Measurements from ENCODE around the gene JOSD1.

The JOSD1 gene

GRCh38 chr22:38696606-38697424 is 3.9 kb downstream of the JOSD1 start:
- Mint-ChIP-seq H3K4me1 (ENCODE audit: low read depth) (peaks cover 68% of the 10 kb centered on the region), H3K4me3 (peak overlapping the region; percentile 86), H3K27ac (peak overlapping the region; percentile 86), H3K36me3 (ENCODE audit: low read depth) (peaks cover 68% of the 10 kb centered on the region), H3K27me3 (no peaks in the 10 kb centered on the region), H3K9me3 (no peaks in the 10 kb centered on the region)

- Mint-ChIP-seq H3K4me1 (ENCODE audit: low read depth) (peaks cover 61% of the 10 kb centered on the region), H3K27me3 (no peaks in the 10 kb centered on the region), H3K27ac (peak overlapping the region; percentile 10), H3K36me3 (ENCODE audit: low read depth) (peaks cover 76% of the 10 kb centered on the region), H3K4me3 (peak overlapping the region; percentile 1), H3K9me3 (no peaks in the 10 kb centered on the region)
Observed at GRCh38 chr22:38694940-38695339, 5.8 kb downstream of the JOSD1 start.

GRCh38 chr22:38694049-38694448 is 6.7 kb downstream of the JOSD1 start:
- H3K4me3 Mint-ChIP-seq, result no peak overlapping the region
- peaks cover 52% of the 10 kb centered on the region for H3K4me1 Mint-ChIP-seq (ENCODE audit: low read depth)
- H3K9me3 Mint-ChIP-seq, result no peaks in the 10 kb centered on the region
- H3K36me3 Mint-ChIP-seq (ENCODE audit: low read depth), result peaks cover 76% of the 10 kb centered on the region
- H3K27me3 Mint-ChIP-seq, result no peaks in the 10 kb centered on the region
- H3K27ac Mint-ChIP-seq, result no peak overlapping the region

- Mint-ChIP-seq H3K9me3 (no peaks in the 10 kb centered on the region), H3K36me3 (ENCODE audit: low read depth) (peaks cover 75% of the 10 kb centered on the region), H3K27ac (no peak overlapping the region)
Observed at GRCh38 chr22:38689651-38690050, 11.1 kb downstream of the JOSD1 start.

GRCh38 chr22:38685761-38686160 is 15.0 kb downstream of the JOSD1 start:
- Mint-ChIP-seq H3K27me3 (no peaks in the 10 kb centered on the region), H3K27ac (no peak overlapping the region), H3K4me3 (no peak overlapping the region), H3K9me3 (no peaks in the 10 kb centered on the region), H3K4me1 (ENCODE audit: low read depth) (peaks cover 28% of the 10 kb centered on the region), H3K36me3 (ENCODE audit: low read depth) (peaks cover 73% of the 10 kb centered on the region)

More at GRCh38 chr22:38689651-38690050, 11.1 kb downstream of the JOSD1 start:
- H3K4me1 Mint-ChIP-seq (ENCODE audit: low read depth), result peaks cover 11% of the 10 kb centered on the region
- H3K4me3 Mint-ChIP-seq, result no peak overlapping the region
- no peaks in the 10 kb centered on the region for H3K27me3 Mint-ChIP-seq

GRCh38 chr22:38684895-38685294 is 15.8 kb downstream of the JOSD1 start:
- Mint-ChIP-seq H3K9me3 (no peaks in the 10 kb centered on the region), H3K4me1 (ENCODE audit: low read depth) (peaks cover 28% of the 10 kb centered on the region), H3K27ac (no peak overlapping the region), H3K4me3 (no peak overlapping the region), H3K36me3 (ENCODE audit: low read depth) (peaks cover 71% of the 10 kb centered on the region), H3K27me3 (no peaks in the 10 kb centered on the region)

DNA sequence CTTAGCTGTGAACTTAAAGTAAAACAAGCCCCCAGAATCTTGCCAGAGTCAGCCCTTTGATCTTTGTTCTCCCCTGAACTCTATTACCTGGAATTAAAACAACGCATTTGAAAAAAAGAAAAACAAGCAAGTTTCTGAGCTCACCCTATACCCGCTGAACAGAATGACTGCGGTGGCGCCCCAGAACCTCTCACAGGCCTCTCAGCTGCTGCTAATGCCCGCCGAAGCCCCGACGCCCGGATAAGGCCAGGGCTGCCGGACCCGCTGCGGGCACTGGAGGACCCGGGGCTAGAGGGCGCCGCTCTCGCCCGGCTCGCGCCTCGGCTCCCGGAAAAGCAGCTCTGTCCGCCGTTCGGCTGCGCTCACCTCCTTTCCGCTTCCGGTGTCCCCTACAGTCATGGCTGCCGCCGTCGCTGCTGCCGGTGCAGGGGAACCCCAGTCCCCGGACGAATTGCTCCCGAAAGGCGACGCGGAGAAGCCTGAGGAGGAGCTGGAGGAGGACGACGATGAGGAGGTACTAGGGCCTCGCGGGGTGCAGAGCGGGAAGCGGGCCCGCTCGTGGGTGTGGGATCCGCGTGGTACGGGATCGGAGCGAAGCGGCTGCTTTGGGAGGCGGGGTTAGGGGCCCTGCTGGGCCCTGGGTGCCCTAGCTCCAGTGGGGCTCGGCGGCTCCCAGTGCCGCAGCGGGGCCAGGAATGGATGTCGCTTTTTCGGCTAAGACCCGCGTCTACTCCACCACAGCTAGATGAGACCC is 19.0 kb downstream of the JOSD1 start, which contains the start of gene TOMM22:
TSS of gene TOMM22 (plus strand) at position 376 of the 754 bp plus-strand sequence. CDS start at position 398, 22 bp downstream.
- Mint-ChIP-seq H3K27me3 (no peaks in the 10 kb centered on the region), H3K36me3 (ENCODE audit: low read depth) (peaks cover 42% of the 10 kb centered on the region), H3K4me3 (peak within 1 kb of the TSS; percentile 100), H3K27ac (peak within 1 kb of the TSS; percentile 99), H3K4me1 (ENCODE audit: low read depth) (peaks cover 28% of the 10 kb centered on the region), H3K9me3 (no peaks in the 10 kb centered on the region)

GRCh38 chr22:38675833-38676232 is 24.9 kb downstream of the JOSD1 start:
- Mint-ChIP-seq H3K36me3 (ENCODE audit: low read depth) (peaks cover 19% of the 10 kb centered on the region), H3K27ac (no peak overlapping the region), H3K9me3 (no peaks in the 10 kb centered on the region), H3K4me3 (no peak overlapping the region), H3K4me1 (ENCODE audit: low read depth) (no peaks in the 10 kb centered on the region), H3K27me3 (no peaks in the 10 kb centered on the region)

- H3K36me3 Mint-ChIP-seq (ENCODE audit: low read depth), result peaks cover 22% of the 10 kb centered on the region
- H3K4me1 Mint-ChIP-seq (ENCODE audit: low read depth), result no peaks in the 10 kb centered on the region
- H3K4me3 Mint-ChIP-seq, result no peak overlapping the region
- H3K9me3 Mint-ChIP-seq, result no peaks in the 10 kb centered on the region
- no peak overlapping the region for H3K27ac Mint-ChIP-seq
- H3K27me3 Mint-ChIP-seq, result no peaks in the 10 kb centered on the region
Observed at GRCh38 chr22:38674888-38675287, 25.9 kb downstream of the JOSD1 start.

DNA sequence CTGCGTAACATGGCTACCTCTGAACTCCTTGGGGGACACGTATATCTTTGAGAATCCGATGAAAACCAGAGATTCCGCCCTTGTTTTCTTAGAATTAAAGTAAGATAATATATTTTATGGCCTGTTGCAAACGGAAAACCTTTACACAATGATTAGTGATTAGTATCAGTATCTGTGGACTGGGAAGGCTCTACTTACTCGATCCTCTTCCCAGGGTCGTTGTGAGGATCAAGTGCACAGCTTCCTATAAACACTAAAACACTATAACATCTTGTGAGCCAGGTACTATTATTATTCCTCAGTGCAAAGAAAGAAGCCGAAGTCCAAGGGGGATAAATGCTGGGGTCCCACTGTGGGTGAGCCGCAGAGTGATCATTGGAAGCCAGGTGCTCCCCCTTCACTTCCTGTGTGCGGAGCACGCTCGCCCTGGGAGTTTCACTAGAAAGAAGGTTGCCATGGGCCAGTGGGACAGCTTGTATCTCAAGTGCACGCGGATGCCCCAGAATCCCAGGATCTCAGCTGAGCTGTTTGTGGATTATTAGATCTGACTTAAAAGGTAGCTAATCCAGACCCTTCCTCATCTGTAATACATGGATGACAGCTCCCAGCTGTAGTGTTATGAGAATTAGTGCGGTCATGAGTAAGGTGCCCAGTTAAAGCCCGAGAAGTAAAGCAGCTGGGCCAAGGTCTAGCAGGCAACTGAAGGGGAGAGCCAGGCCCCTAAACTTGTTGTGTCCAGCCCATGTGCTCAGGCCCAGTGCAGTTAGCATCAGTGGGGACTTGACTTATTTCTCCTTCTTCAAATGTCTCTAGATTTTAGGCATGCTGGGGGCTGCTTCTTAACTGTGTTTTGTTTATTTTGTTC is 43.5 kb downstream of the JOSD1 start:
- H3K9me3 Mint-ChIP-seq, result no peaks in the 10 kb centered on the region
- no peaks in the 10 kb centered on the region for H3K27me3 Mint-ChIP-seq
- no peaks in the 10 kb centered on the region for H3K36me3 Mint-ChIP-seq (ENCODE audit: low read depth)
- H3K4me3 Mint-ChIP-seq, result peak overlapping the region; percentile 96
- H3K4me1 Mint-ChIP-seq (ENCODE audit: low read depth), result peaks cover 21% of the 10 kb centered on the region
- H3K27ac Mint-ChIP-seq, result peak overlapping the region; percentile 95

DNA sequence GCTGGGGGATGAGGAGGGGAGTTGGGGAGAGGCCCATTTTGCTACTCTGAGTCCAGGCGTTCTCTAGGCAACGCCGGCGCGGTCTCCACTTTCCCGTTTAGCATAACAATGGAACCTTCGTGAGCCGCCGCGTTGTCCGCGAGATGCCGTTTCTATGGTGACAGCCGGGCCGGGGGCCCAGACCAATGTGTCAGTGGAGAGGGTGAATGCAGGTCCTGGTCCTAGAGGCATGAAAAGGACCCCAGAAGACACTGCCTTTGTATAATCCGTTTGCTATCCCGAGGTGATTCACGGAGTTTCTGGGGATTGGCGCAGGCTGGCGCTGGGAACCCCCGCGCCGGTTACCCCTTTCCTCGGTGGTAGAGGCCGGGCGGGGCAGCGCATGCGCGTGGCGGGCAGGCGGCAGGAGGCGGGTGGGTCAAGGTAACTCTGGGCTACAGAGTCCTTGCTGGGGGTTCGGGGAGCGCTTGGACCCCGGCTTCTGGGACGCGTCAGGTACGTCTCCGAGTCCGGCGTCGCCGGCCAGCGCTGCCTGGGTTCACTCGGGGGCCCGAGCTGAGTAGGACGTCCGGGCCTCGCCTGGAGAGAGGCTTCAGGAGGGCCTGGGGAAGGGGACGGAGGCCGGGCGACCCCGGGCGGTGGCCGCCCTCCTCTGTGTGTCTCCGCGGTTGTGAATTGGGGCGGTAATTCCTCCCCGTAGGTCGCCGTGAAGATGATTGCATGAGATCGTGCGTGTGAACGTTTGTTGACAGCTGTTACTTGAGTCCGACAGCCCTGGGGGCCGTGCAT is 44.3 kb downstream of the JOSD1 start, which contains the start of the genes CBY1 and FAM227A:
TSS of gene CBY1 (plus strand) at position 383 of the 789 bp plus-strand sequence. CDS start 11,417 bp downstream, outside the sequence.
TSS of gene FAM227A (minus strand) at position 137 of the 789 bp plus-strand sequence. CDS start 6,224 bp downstream, outside the sequence.
- peak within 1 kb of the TSS; percentile 96 for H3K4me3 Mint-ChIP-seq
- peak within 1 kb of the TSS; percentile 95 for H3K27ac Mint-ChIP-seq
- H3K36me3 Mint-ChIP-seq (ENCODE audit: low read depth), result no peaks in the 10 kb centered on the region
- H3K27me3 Mint-ChIP-seq, result no peaks in the 10 kb centered on the region
- H3K9me3 Mint-ChIP-seq, result no peaks in the 10 kb centered on the region
- peaks cover 21% of the 10 kb centered on the region for H3K4me1 Mint-ChIP-seq (ENCODE audit: low read depth)

DNA sequence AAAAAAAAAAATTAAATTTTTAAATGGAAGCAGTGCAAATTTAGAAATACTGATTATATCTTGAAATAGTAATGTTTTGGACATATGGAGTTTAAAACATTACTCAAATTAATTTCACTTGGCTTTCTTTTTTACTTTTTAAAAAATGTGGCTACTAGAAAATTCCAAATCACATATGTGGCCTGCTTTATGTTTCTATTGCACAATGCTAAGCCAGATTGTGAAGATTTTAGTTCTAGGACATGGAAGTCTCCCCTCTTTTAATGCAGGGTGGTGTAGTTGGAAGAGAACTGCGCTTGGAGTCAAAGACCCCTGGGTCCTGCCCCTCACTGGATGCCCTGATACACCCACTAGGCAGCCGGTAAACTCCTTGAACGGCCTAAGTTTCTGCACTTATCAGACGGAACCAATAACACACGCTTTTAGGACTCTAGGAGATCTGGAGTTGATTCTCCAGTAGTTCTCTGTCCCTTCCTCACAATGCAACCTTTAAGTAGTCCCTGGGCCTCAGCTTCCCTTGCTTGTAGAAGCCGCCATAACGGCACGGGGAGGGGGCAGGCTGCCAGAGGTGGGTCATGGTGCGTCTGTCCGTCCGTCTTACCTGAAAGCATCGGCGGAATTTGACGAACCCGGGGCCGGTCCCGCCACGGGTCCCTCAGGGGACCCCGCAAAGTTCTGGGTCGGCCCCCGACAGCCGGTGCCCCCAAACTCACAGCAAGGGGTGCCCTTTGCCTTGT is 45.1 kb downstream of the JOSD1 start:
- Mint-ChIP-seq H3K27ac (peak overlapping the region; percentile 95), H3K9me3 (no peaks in the 10 kb centered on the region), H3K27me3 (no peaks in the 10 kb centered on the region)

GRCh38 chr22:38653741-38654140 is 47.0 kb downstream of the JOSD1 start:
- peaks cover 20% of the 10 kb centered on the region for H3K4me1 Mint-ChIP-seq (ENCODE audit: low read depth)
- H3K36me3 Mint-ChIP-seq (ENCODE audit: low read depth), result no peaks in the 10 kb centered on the region
- no peaks in the 10 kb centered on the region for H3K27me3 Mint-ChIP-seq
- H3K27ac Mint-ChIP-seq, result no peak overlapping the region
- no peak overlapping the region for H3K4me3 Mint-ChIP-seq
- H3K9me3 Mint-ChIP-seq, result no peaks in the 10 kb centered on the region

More for the DNA sequence above, 45.1 kb downstream of the JOSD1 start:
- Mint-ChIP-seq H3K36me3 (ENCODE audit: low read depth) (no peaks in the 10 kb centered on the region), H3K4me3 (peak overlapping the region; percentile 96), H3K4me1 (ENCODE audit: low read depth) (peaks cover 21% of the 10 kb centered on the region)
